HG03520 (cell line): ENCODE results near the gene POLA2.
"Not testable (repeated sequence)": the region's sequence is repeated elsewhere in the genome, so short reads cannot be mapped to it uniquely, and the experiment has no call there.

Experiments used
- ATAC-seq: cut with Tn5 transposase; IDR thresholded peaks from one replicate; pipeline ENCODE4 v1.9.1; 2021; ENCODE audit warnings: mild to moderate bottlenecking, moderate library complexity; ENCODE audit not compliant: unreplicated experiment

POLA2 gene

GRCh38 chr11:65241134-65241533 is 20.6 kb upstream of the POLA2 start:
- no peak for ATAC-seq

GRCh38 chr11:65241692-65242091 is 20.1 kb upstream of the POLA2 start:
- no peak for ATAC-seq

GRCh38 chr11:65242389-65242788 is 19.4 kb upstream of the POLA2 start:
- ATAC-seq: no peak

GRCh38 chr11:65243797-65244196 is 18.0 kb upstream of the POLA2 start:
- ATAC-seq: no peak

GRCh38 chr11:65245046-65245445 is 16.7 kb upstream of the POLA2 start:
- ATAC-seq: not testable (repeated sequence)

GRCh38 chr11:65246506-65246905 is 15.3 kb upstream of the POLA2 start:
- ATAC-seq: no peak

- not testable (repeated sequence) for ATAC-seq
These were observed 13.5 kb upstream of the POLA2 start for GRCh38 chr11:65248184-65248710.

GRCh38 chr11:65251476-65251875 is 10.3 kb upstream of the POLA2 start:
- ATAC-seq: no peak

- no peak for ATAC-seq
These were observed 7.0 kb upstream of the POLA2 start for GRCh38 chr11:65254724-65255123.

GRCh38 chr11:65258988-65259387 is 2.8 kb upstream of the POLA2 start:
- no peak for ATAC-seq

GRCh38 chr11:65260302-65260701 is 1.5 kb upstream of the POLA2 start:
- no peak for ATAC-seq

GRCh38 chr11:65260756-65261590 is 789 bp upstream of the POLA2 start:
- ATAC-seq: peak; percentile 12

GRCh38 chr11:65262381-65262680 is 569 bp downstream of the POLA2 start:
- no peak for ATAC-seq

GRCh38 chr11:65262776-65263175 is 1.0 kb downstream of the POLA2 start:
- no peak for ATAC-seq

- ATAC-seq: not testable (repeated sequence)
These were observed 3.0 kb downstream of the POLA2 start for GRCh38 chr11:65264747-65265146.

- no peak for ATAC-seq
These were observed 4.4 kb downstream of the POLA2 start for GRCh38 chr11:65266210-65266609.

GRCh38 chr11:65274735-65275682 is 13.2 kb downstream of the POLA2 start:
- ATAC-seq: no peak

- ATAC-seq: no peak
These were observed 14.1 kb downstream of the POLA2 start for GRCh38 chr11:65275906-65276305.

GRCh38 chr11:65277631-65278277 is 16.0 kb downstream of the POLA2 start:
- ATAC-seq: no peak

GRCh38 chr11:65278356-65278755 is 16.6 kb downstream of the POLA2 start:
- no peak for ATAC-seq

GRCh38 chr11:65279279-65279678 is 17.5 kb downstream of the POLA2 start:
- ATAC-seq: no peak
